GM12891 (cell line): Measurements from ENCODE around the gene SMR3B.

ENCODE experiments used
- POLR2A ChIP-seq: IDR thresholded peaks from 2 replicates; pipeline ENCODE4 v1.6.1; 2011; ENCODE audit warnings: low read depth, low read length, control low read depth
- POLR2AphosphoS5 ChIP-seq: IDR thresholded peaks from 2 replicates; pipeline ENCODE4 v1.6.1; 2011; ENCODE audit warnings: low read depth, low read length, control low read depth
- POU2F2 ChIP-seq: IDR thresholded peaks from 2 replicates; pipeline ENCODE4 v1.6.1; 2011; ENCODE audit warnings: low read depth, mild to moderate bottlenecking, control low read depth, low read length, moderate library complexity
- TAF1 ChIP-seq: IDR thresholded peaks from 2 replicates; pipeline ENCODE4 v1.6.1; 2011; ENCODE audit warnings: low read depth, low read length, control low read depth

- TF ChIP-seq TAF1, result no peak
- no peak for TF ChIP-seq POLR2A
- no peak for TF ChIP-seq POLR2AphosphoS5
- TF ChIP-seq POU2F2, result no peak
Measured at GRCh38 chr4:70360460-70360859, 22.5 kb upstream of the SMR3B start, which contains the start of gene SMR3A.
